Endodermal cell (in vitro differentiated cells): ENCODE results near the gene LYRM4. TPM values are rescaled to one million over a fixed set of nuclear protein-coding genes. Genes with fewer than 3 reads are reported as not detected.
A peak's percentile ranks its signal among the peaks of the same experiment; 100 is the strongest.

Source experiments
- DNase-seq: peaks from one replicate; pipeline ENCODE4 v3.0.0-alpha.2; 2017
- H3K27ac ChIP-seq: 2 replicates; pipeline ENCODE4 v1.5.1; 2013; ENCODE audit warnings: mild to moderate bottlenecking, low read depth, low read length, moderate library complexity
- H3K27me3 ChIP-seq: 2 replicates; pipeline ENCODE4 v1.6.1; 2013; ENCODE audit warnings: mild to moderate bottlenecking, low read length, moderate library complexity; ENCODE audit not compliant: insufficient read depth, control insufficient read depth, poor library complexity, severe bottlenecking
- H3K36me3 ChIP-seq: 2 replicates; pipeline ENCODE4 v1.7.0; 2013; ENCODE audit warnings: mild to moderate bottlenecking, low read length, moderate library complexity; ENCODE audit not compliant: control insufficient read depth, insufficient read depth
- H3K4me1 ChIP-seq: one replicate; pipeline ENCODE4 v1.7.0; 2013; ENCODE audit warnings: low read length; ENCODE audit not compliant: control insufficient read depth, insufficient read depth
- H3K4me3 ChIP-seq: 2 replicates; pipeline ENCODE4 v1.5.1; 2013; ENCODE audit warnings: mild to moderate bottlenecking, low read length, moderate library complexity
- H3K9ac ChIP-seq: 2 replicates; pipeline ENCODE4 v1.6.1; 2013; ENCODE audit warnings: mild to moderate bottlenecking, low read length, moderate library complexity; ENCODE audit not compliant: poor library complexity, severe bottlenecking; ENCODE audit errors: extremely low read depth
- H3K9me3 ChIP-seq: 2 replicates; pipeline ENCODE4 v1.6.1; 2013; ENCODE audit warnings: mild to moderate bottlenecking, low read length, moderate library complexity; ENCODE audit not compliant: control insufficient read depth
- H3K27ac Mint-ChIP-seq: 2 replicates; pipeline ENCODE4 v1.8.0; 2020; ENCODE audit warnings: mixed read lengths
- H3K27me3 Mint-ChIP-seq: 2 replicates; pipeline ENCODE4 v1.8.0; 2021; ENCODE audit warnings: mild to moderate bottlenecking, mixed read lengths; ENCODE audit not compliant: insufficient read depth
- H3K36me3 Mint-ChIP-seq: 2 replicates; pipeline ENCODE4 v1.8.0; 2020; ENCODE audit warnings: low read depth, mixed read lengths
- H3K4me1 Mint-ChIP-seq: 2 replicates; pipeline ENCODE4 v1.8.0; 2020; ENCODE audit warnings: mixed read lengths
- H3K4me3 Mint-ChIP-seq: 2 replicates; pipeline ENCODE4 v1.8.0; 2020; ENCODE audit warnings: mild to moderate bottlenecking, moderate library complexity, mixed read lengths
- H3K9me3 Mint-ChIP-seq: 2 replicates; pipeline ENCODE4 v1.8.0; 2020; ENCODE audit warnings: mild to moderate bottlenecking, mixed read lengths
- WGBS, 2 experiments: methylation state at CpG; one replicate each; pipeline versions ENCODE4 v1.1.5 to v1.1.7; 2013; ENCODE audit warnings: missing lambda C conversion rate in 2 of 2, mixed read lengths in 1 of 2; ENCODE audit not compliant: insufficient coverage in 1 of 2, insufficient read length in 1 of 2; 5-methylcytosine and 5-hydroxymethylcytosine counted together
- total RNA-seq, 2 donors: library from RNA; stranded (reverse); fragmentation: NEBNext Ultra II Directional in 1 of 2; extraction: Animal tissue kit (Norgen Biotek cat#: 25700) in 1 of 2; gene quantifications; 2 replicates in 1 of 2; 3 replicates in 1 of 2; pipeline ENCODE4 v1.2.1, GENCODE V29; 2021
- TF ChIP-seq, protein P1 (sequence below): fragments of 200-600 bp; sonication (generic); conservative IDR thresholded peaks from 2 replicates; pipeline ENCODE4 v1.5.0; 2021; ENCODE audit warnings: antibody characterized with exemption, mild to moderate bottlenecking

The LYRM4 gene
- total RNA-seq, 2 donors from 2014 or later, result 32.1 to 44.3 TPM

DNA sequence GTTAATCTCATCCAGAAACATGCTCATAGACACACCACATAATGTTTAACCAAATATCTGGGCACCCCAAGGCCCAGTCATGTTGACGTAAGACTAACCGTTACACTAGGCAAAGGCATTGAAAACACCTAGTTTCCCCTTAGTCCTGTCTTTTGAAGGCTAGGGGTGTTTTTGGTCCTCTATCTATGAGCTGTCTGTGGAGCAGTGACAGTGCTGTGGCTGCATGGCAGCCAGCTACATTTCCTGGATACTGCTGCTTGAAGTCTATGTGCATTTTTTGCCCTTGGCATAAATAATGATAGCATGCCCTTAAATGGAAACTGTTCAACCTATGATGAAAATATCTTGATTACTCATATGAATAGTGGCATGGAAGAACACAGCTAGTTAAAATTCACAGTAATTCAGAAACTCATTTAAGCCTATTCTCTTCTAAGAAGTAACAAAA, 19.2 kb upstream of the LYRM4 start:
- TF ChIP-seq, protein P1, sequence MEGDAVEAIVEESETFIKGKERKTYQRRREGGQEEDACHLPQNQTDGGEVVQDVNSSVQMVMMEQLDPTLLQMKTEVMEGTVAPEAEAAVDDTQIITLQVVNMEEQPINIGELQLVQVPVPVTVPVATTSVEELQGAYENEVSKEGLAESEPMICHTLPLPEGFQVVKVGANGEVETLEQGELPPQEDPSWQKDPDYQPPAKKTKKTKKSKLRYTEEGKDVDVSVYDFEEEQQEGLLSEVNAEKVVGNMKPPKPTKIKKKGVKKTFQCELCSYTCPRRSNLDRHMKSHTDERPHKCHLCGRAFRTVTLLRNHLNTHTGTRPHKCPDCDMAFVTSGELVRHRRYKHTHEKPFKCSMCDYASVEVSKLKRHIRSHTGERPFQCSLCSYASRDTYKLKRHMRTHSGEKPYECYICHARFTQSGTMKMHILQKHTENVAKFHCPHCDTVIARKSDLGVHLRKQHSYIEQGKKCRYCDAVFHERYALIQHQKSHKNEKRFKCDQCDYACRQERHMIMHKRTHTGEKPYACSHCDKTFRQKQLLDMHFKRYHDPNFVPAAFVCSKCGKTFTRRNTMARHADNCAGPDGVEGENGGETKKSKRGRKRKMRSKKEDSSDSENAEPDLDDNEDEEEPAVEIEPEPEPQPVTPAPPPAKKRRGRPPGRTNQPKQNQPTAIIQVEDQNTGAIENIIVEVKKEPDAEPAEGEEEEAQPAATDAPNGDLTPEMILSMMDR, result no peak
- H3K4me1 ChIP-seq, result peaks cover 2% of the 10 kb centered on the region
- H3K4me1 Mint-ChIP-seq, result peaks cover 41% of the 10 kb centered on the region
- no peaks in the 10 kb centered on the region for H3K9me3 ChIP-seq
- no peak overlapping the region for H3K27ac Mint-ChIP-seq
- H3K27ac ChIP-seq, result no peak overlapping the region
- H3K9me3 Mint-ChIP-seq, result no peaks in the 10 kb centered on the region
- no peaks in the 10 kb centered on the region for H3K27me3 ChIP-seq
- H3K27me3 Mint-ChIP-seq, result no peaks in the 10 kb centered on the region
- no peaks in the 10 kb centered on the region for H3K36me3 ChIP-seq
- WGBS, 2 experiments, result 93% methylated on average over 2 of the region's 2 CpGs; no CpG with 5 or more reads in 1 of the 2 experiments
- no peak overlapping the region for H3K9ac ChIP-seq
- H3K4me3 ChIP-seq, result no peak overlapping the region
- no peak overlapping the region for H3K4me3 Mint-ChIP-seq
- no peak for DNase-seq
- H3K36me3 Mint-ChIP-seq, result peaks cover 2% of the 10 kb centered on the region

DNA sequence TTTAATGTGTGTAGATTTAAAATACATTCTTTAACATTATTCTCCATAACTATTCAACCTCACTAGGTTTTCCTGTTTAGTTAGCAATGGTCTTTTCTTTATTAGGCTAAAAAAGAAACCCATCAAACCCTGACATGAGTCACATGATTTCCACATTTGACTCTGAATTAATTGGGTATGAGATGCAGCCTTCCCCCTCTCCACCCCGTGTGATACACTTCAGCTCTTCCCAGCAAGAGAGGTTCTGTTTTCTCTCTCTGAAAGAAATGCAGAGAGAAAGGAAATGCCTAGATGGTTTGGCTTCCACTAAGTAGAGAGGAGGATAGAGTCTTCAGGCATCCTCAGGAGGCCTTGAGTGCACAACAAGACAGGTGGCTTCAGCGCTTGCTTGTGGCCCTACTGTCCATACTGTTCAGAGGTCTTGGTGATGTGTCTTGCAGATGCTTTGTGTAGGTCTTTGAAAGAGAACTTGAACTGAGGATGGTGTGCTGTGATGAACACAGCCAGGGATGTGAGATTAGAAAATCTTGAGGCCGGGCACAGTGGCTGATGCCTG, 17.9 kb upstream of the LYRM4 start:
- no peaks in the 10 kb centered on the region for H3K27me3 Mint-ChIP-seq
- no peaks in the 10 kb centered on the region for H3K9me3 Mint-ChIP-seq
- no peaks in the 10 kb centered on the region for H3K27me3 ChIP-seq
- peak overlapping the region; percentile 47 for H3K27ac Mint-ChIP-seq
- H3K36me3 Mint-ChIP-seq, result peaks cover 2% of the 10 kb centered on the region
- no peak overlapping the region for H3K4me3 ChIP-seq
- DNase-seq, result no peak
- H3K9me3 ChIP-seq, result no peaks in the 10 kb centered on the region
- no peak overlapping the region for H3K9ac ChIP-seq
- peaks cover 33% of the 10 kb centered on the region for H3K4me1 Mint-ChIP-seq
- H3K4me3 Mint-ChIP-seq, result no peak overlapping the region
- no peaks in the 10 kb centered on the region for H3K36me3 ChIP-seq
- H3K27ac ChIP-seq, result no peak overlapping the region
- WGBS, 2 experiments, result 80 to 87% methylated on average over 1 to 3 of the region's 3 CpGs
- TF ChIP-seq, protein P1, result no peak
- H3K4me1 ChIP-seq, result no peaks in the 10 kb centered on the region

DNA sequence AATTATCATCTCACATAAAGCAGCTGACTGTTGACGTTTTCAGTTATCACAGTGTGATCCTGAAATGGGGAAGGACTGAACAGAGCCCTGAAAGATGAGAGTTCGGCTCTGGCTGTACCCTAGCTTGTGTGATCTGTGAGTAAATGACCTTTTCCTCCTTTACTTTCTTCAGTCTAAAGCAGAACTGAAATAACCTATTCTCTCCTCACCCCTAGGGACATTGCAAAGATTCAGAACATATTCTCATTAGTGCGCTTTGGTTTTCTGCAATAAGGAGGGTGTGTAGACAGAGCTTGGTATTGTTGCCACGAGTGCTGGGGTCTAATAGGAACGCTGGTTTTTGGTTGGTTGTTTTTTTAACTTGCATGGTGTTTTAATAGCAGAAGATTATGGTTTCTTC, 17.3 kb upstream of the LYRM4 start:
- H3K9ac ChIP-seq, result no peak overlapping the region
- Mint-ChIP-seq H3K4me1 (peaks cover 33% of the 10 kb centered on the region), H3K4me3 (no peak overlapping the region), H3K27me3 (no peaks in the 10 kb centered on the region), H3K27ac (no peak overlapping the region), H3K36me3 (peaks cover 2% of the 10 kb centered on the region), H3K9me3 (no peaks in the 10 kb centered on the region)
- H3K36me3 ChIP-seq, result no peaks in the 10 kb centered on the region
- H3K4me1 ChIP-seq, result no peaks in the 10 kb centered on the region
- H3K4me3 ChIP-seq, result no peak overlapping the region
- 92% methylated on average over 5 of the region's 5 CpGs; no CpG with 5 or more reads in 1 of the 2 experiments for WGBS, 2 experiments
- H3K27ac ChIP-seq, result no peak overlapping the region
- no peaks in the 10 kb centered on the region for H3K9me3 ChIP-seq
- TF ChIP-seq, protein P1, result no peak
- no peaks in the 10 kb centered on the region for H3K27me3 ChIP-seq
- no peak for DNase-seq
